GM12891 (cell line): ENCODE measurements around the gene PRPH.
"Not testable (repeated sequence)": the region's sequence is repeated elsewhere in the genome, so short reads cannot be mapped to it uniquely, and the experiment has no call there.

Experiments used
- POLR2A ChIP-seq: IDR thresholded peaks from 2 replicates; pipeline ENCODE4 v1.6.1; 2011; ENCODE audit warnings: low read depth, low read length, control low read depth
- POLR2AphosphoS5 ChIP-seq: IDR thresholded peaks from 2 replicates; pipeline ENCODE4 v1.6.1; 2011; ENCODE audit warnings: low read depth, low read length, control low read depth
- POU2F2 ChIP-seq: IDR thresholded peaks from 2 replicates; pipeline ENCODE4 v1.6.1; 2011; ENCODE audit warnings: low read depth, mild to moderate bottlenecking, control low read depth, low read length, moderate library complexity
- TAF1 ChIP-seq: IDR thresholded peaks from 2 replicates; pipeline ENCODE4 v1.6.1; 2011; ENCODE audit warnings: low read depth, low read length, control low read depth

- not testable (repeated sequence) for TF ChIP-seq POLR2AphosphoS5, POLR2A, TAF1, POU2F2
Measured at GRCh38 chr12:49269191-49269590, 25.8 kb upstream of the PRPH start.
